ENCODE results near the gene DNAH17.

Gene DNAH17

GRCh38 chr17:78449983-78450595 lies 127.1 kb downstream of the DNAH17 start:
- DNase-seq (ENCODE audit: low read depth), result no peak

- DNase-seq (ENCODE audit: low read depth), result no peak
Measured at GRCh38 chr17:78448356-78448993, 128.7 kb downstream of the DNAH17 start.

- DNase-seq (ENCODE audit: low read depth), result no peak
Measured at GRCh38 chr17:78446833-78447232, 130.4 kb downstream of the DNAH17 start.

- DNase-seq (ENCODE audit: low read depth), result no peak
Measured at GRCh38 chr17:78444392-78444791, 132.8 kb downstream of the DNAH17 start.

GRCh38 chr17:78442648-78443218 lies 134.5 kb downstream of the DNAH17 start:
- DNase-seq (ENCODE audit: low read depth), result no peak

GRCh38 chr17:78441271-78441971 lies 135.8 kb downstream of the DNAH17 start:
- no peak for DNase-seq (ENCODE audit: low read depth)

GRCh38 chr17:78438694-78439325 lies 138.4 kb downstream of the DNAH17 start:
- DNase-seq (ENCODE audit: low read depth), result no peak

GRCh38 chr17:78438271-78438691 lies 138.9 kb downstream of the DNAH17 start:
- no peak for DNase-seq (ENCODE audit: low read depth)

GRCh38 chr17:78437508-78438169 lies 139.6 kb downstream of the DNAH17 start:
- no peak for DNase-seq (ENCODE audit: low read depth)

GRCh38 chr17:78435330-78436005 lies 141.7 kb downstream of the DNAH17 start:
- DNase-seq (ENCODE audit: low read depth), result no peak

- no peak for DNase-seq (ENCODE audit: low read depth)
Measured at GRCh38 chr17:78434455-78435329, 142.5 kb downstream of the DNAH17 start.

GRCh38 chr17:78433780-78434335 lies 143.3 kb downstream of the DNAH17 start:
- DNase-seq (ENCODE audit: low read depth), result no peak

GRCh38 chr17:78433013-78433727 lies 144.0 kb downstream of the DNAH17 start:
- no peak for DNase-seq (ENCODE audit: low read depth)

GRCh38 chr17:78432226-78433012 lies 144.8 kb downstream of the DNAH17 start:
- DNase-seq (ENCODE audit: low read depth), result no peak

- DNase-seq (ENCODE audit: low read depth), result no peak
Measured at GRCh38 chr17:78431692-78431958, 145.6 kb downstream of the DNAH17 start.

GRCh38 chr17:78430892-78431691 lies 146.1 kb downstream of the DNAH17 start:
- no peak for DNase-seq (ENCODE audit: low read depth)

- DNase-seq (ENCODE audit: low read depth), result no peak
Measured at GRCh38 chr17:78429618-78429995, 147.6 kb downstream of the DNAH17 start.
